Keratinocyte (primary cell): ENCODE measurements around the gene MKS1. TPM values are rescaled to one million over a fixed set of nuclear protein-coding genes. Genes with fewer than 3 reads are reported as not detected.

Experiments used
- DNase-seq: peaks from one replicate; pipeline ENCODE4 v3.0.0-alpha.2; 2011; ENCODE audit warnings: low read depth, missing footprints, low spot score
- FAIRE-seq: peaks from 2 replicates; lab custom pipeline; 2011; peaks lifted over from hg19 to GRCh38; lab: Jason Lieb, UNC
- H2AFZ ChIP-seq: 2 replicates; pipeline ENCODE4 v1.6.0; 2012; ENCODE audit warnings: low read length, control low read depth, inconsistent platforms; ENCODE audit not compliant: control insufficient read depth
- H3K27ac ChIP-seq: 2 replicates; pipeline ENCODE4 v1.5.1; 2011; ENCODE audit warnings: low read length; ENCODE audit not compliant: control insufficient read depth, insufficient read depth
- H3K27me3 ChIP-seq: 3 replicates; pipeline ENCODE4 v1.6.0; 2011; ENCODE audit warnings: low read length; ENCODE audit not compliant: control insufficient read depth, insufficient read depth; ENCODE audit errors: extremely low read depth
- H3K36me3 ChIP-seq, 2 experiments: 2 replicates in 1 of 2; 3 replicates in 1 of 2; pipeline ENCODE4 v1.5.1; 2011; ENCODE audit warnings: low read length in 2 of 2, mild to moderate bottlenecking in 1 of 2; ENCODE audit not compliant: control insufficient read depth in 2 of 2, insufficient read depth in 2 of 2; ENCODE audit errors: extremely low read depth in 1 of 2
- H3K4me1 ChIP-seq: 3 replicates; pipeline ENCODE4 v1.5.1; 2011; ENCODE audit warnings: low read length; ENCODE audit not compliant: control insufficient read depth, insufficient read depth; ENCODE audit errors: extremely low read depth
- H3K4me2 ChIP-seq: 3 replicates; pipeline ENCODE4 v1.6.0; 2011; ENCODE audit warnings: low read depth, low read length; ENCODE audit not compliant: control insufficient read depth, insufficient read depth; ENCODE audit errors: extremely low read depth
- H3K4me3 ChIP-seq, 3 experiments: fragments of 200-600 bp in 1 of 3; sonication (generic) in 1 of 3; 2 replicates in 2 of 3; 3 replicates in 1 of 3; pipeline ENCODE4 v1.5.1; 2011 to 2016; ENCODE audit warnings: low read length in 3 of 3, mild to moderate bottlenecking in 3 of 3, control low read depth in 2 of 3, inconsistent platforms in 1 of 3, low read depth in 1 of 3, mixed read lengths in 1 of 3, mixed run types in 1 of 3, moderate library complexity in 1 of 3; ENCODE audit not compliant: control insufficient read depth in 2 of 3, insufficient read depth in 2 of 3; ENCODE audit errors: extremely low read depth in 1 of 3
- H3K79me2 ChIP-seq: 2 replicates; pipeline ENCODE4 v1.6.0; 2012; ENCODE audit warnings: low read length; ENCODE audit not compliant: control insufficient read depth, insufficient read depth
- H3K9ac ChIP-seq: 3 replicates; pipeline ENCODE4 v1.6.0; 2011; ENCODE audit warnings: low read length; ENCODE audit not compliant: control insufficient read depth, insufficient read depth; ENCODE audit errors: extremely low read depth
- H3K9me1 ChIP-seq: 3 replicates; pipeline ENCODE4 v1.6.0; 2011; ENCODE audit warnings: low read length; ENCODE audit not compliant: control insufficient read depth, insufficient read depth; ENCODE audit errors: extremely low read depth
- H3K9me3 ChIP-seq: 2 replicates; pipeline ENCODE4 v1.5.1; 2012; ENCODE audit warnings: low read depth, low read length; ENCODE audit not compliant: control insufficient read depth
- H4K20me1 ChIP-seq: 3 replicates; pipeline ENCODE4 v1.6.0; 2011; ENCODE audit warnings: low read length; ENCODE audit not compliant: control insufficient read depth, insufficient read depth; ENCODE audit errors: extremely low read depth
- EZH2 ChIP-seq: IDR thresholded peaks from one replicate; pipeline ENCODE4 v1.6.1; 2012; ENCODE audit warnings: inconsistent platforms, mild to moderate bottlenecking, low read length, moderate library complexity
- dilution Hi-C: fragments of 300-500 bp; cut with MboI; formaldehyde crosslinking; loops from one replicate; pipeline ENCODE4 v1.7.0; 2020; ENCODE audit warnings: low sequenced_read_pairs; ENCODE audit not compliant: extremely low pct_ligation_motif_present
- polyA plus RNA-seq, 5 experiments: library from polyadenylated mRNA; depleted of rRNA in 3 of 5; stranded (reverse) in 3 of 5; stranded (forward) in 1 of 5; unstranded in 1 of 5; fragments of >200 nt; gene quantifications; 1 replicate in 1 of 5; 2 replicates in 3 of 5; 3 replicates in 1 of 5; pipeline versions ENCODE4 v1.2.1 to v1.2.3, GENCODE V29; 2011 to 2012; ENCODE audit warnings: missing spikeins in 2 of 5, low read depth in 1 of 5, low replicate concordance in 1 of 5
- TF ChIP-seq, protein P1 (sequence below), 3 experiments: IDR thresholded peaks in 1 of 3; conservative IDR thresholded peaks in 1 of 3; optimal IDR thresholded peaks in 1 of 3; 2 replicates in 2 of 3; 3 replicates in 1 of 3; pipeline versions ENCODE3 to v1.5.1; 2011; ENCODE audit warnings: low read length in 3 of 3, mild to moderate bottlenecking in 3 of 3, moderate library complexity in 2 of 3, control low read depth in 1 of 3, inconsistent platforms in 1 of 3; ENCODE audit not compliant: insufficient read depth in 2 of 3; ENCODE audit errors: extremely low read depth in 1 of 3

The MKS1 gene
- polyA plus RNA-seq, 1 donor (not counting 4 experiments of a cell fraction or from before 2014, with no cell fraction given), result 12.2 TPM

GRCh38 chr17:58165981-58166380 lies 53.1 kb downstream of the MKS1 start:
- DNase-seq, result no peak
- no peaks in the 10 kb centered on the region for H3K36me3 ChIP-seq
- H3K27me3 ChIP-seq, result peaks cover 10% of the 10 kb centered on the region
- H3K4me2 ChIP-seq, result no peak overlapping the region
- dilution Hi-C loops, result no loop called here
- no peak overlapping the region for H2AFZ ChIP-seq
- no peaks in the 10 kb centered on the region for H4K20me1 ChIP-seq
- no peak for FAIRE-seq
- H3K4me1 ChIP-seq, result no peaks in the 10 kb centered on the region
- H3K4me3 ChIP-seq, result no peak overlapping the region
- no peak overlapping the region for H3K27ac ChIP-seq
- no peaks in the 10 kb centered on the region for H3K79me2 ChIP-seq
- no peaks in the 10 kb centered on the region for H3K9me1 ChIP-seq
- H3K9ac ChIP-seq, result no peak overlapping the region
- no peaks in the 10 kb centered on the region for H3K9me3 ChIP-seq
- TF ChIP-seq, protein P1, sequence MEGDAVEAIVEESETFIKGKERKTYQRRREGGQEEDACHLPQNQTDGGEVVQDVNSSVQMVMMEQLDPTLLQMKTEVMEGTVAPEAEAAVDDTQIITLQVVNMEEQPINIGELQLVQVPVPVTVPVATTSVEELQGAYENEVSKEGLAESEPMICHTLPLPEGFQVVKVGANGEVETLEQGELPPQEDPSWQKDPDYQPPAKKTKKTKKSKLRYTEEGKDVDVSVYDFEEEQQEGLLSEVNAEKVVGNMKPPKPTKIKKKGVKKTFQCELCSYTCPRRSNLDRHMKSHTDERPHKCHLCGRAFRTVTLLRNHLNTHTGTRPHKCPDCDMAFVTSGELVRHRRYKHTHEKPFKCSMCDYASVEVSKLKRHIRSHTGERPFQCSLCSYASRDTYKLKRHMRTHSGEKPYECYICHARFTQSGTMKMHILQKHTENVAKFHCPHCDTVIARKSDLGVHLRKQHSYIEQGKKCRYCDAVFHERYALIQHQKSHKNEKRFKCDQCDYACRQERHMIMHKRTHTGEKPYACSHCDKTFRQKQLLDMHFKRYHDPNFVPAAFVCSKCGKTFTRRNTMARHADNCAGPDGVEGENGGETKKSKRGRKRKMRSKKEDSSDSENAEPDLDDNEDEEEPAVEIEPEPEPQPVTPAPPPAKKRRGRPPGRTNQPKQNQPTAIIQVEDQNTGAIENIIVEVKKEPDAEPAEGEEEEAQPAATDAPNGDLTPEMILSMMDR (optimal IDR thresholded peaks at IDR 0.05 in 1 of 3, IDR thresholded peaks at IDR 0.05 in 1 of 3, conservative IDR thresholded peaks at IDR 0.05 in 1 of 3; ENCODE audit: extremely low read depth in 1 of 3, insufficient read depth in 2 of 3, low read length in 3 of 3), result no peak
- TF ChIP-seq EZH2, result no peak

GRCh38 chr17:58161566-58161965 lies 57.5 kb downstream of the MKS1 start:
- Histone ChIP-seq H3K9me1 (no peaks in the 10 kb centered on the region), H3K9me3 (no peaks in the 10 kb centered on the region), H3K27ac (no peak overlapping the region), H4K20me1 (no peaks in the 10 kb centered on the region), H3K4me1 (peaks cover 2% of the 10 kb centered on the region), H3K4me3 (no peak overlapping the region), H3K9ac (no peak overlapping the region), H3K79me2 (no peaks in the 10 kb centered on the region), H3K4me2 (no peak overlapping the region), H2AFZ (no peak overlapping the region), H3K27me3 (peaks cover 37% of the 10 kb centered on the region), H3K36me3 (no peaks in the 10 kb centered on the region)
- FAIRE-seq (no peak), DNase-seq (no peak)
- TF ChIP-seq, protein P1 (optimal IDR thresholded peaks at IDR 0.05 in 1 of 3, IDR thresholded peaks at IDR 0.05 in 1 of 3, conservative IDR thresholded peaks at IDR 0.05 in 1 of 3; ENCODE audit: extremely low read depth in 1 of 3, insufficient read depth in 2 of 3, low read length in 3 of 3), result no peak
- no peak for TF ChIP-seq EZH2
- dilution Hi-C loops, result no loop called here
